ENCODE data around the gene POPDC3. TPM values are rescaled to one million over a fixed set of nuclear protein-coding genes. Genes with fewer than 3 reads are reported as not detected.

The POPDC3 gene
- total RNA-seq, 2 donors from 2014 or later: 0.24 TPM; not detected in 1

- Histone ChIP-seq H3K9ac (ENCODE audit: low read depth in 2 of 2, low read length in 2 of 2) (no peak overlapping the region), H3K27ac (no peak overlapping the region), H3K27me3 (no peaks in the 10 kb centered on the region), H3K4me1 (no peaks in the 10 kb centered on the region), H3K4me3 (no peak overlapping the region), H3K36me3 (no peaks in the 10 kb centered on the region), H3K9me3 (no peaks in the 10 kb centered on the region)
- DNase-seq: no peak
- intact Hi-C loops (cut with DNase I): no loop called here
- TF ChIP-seq, protein P1, sequence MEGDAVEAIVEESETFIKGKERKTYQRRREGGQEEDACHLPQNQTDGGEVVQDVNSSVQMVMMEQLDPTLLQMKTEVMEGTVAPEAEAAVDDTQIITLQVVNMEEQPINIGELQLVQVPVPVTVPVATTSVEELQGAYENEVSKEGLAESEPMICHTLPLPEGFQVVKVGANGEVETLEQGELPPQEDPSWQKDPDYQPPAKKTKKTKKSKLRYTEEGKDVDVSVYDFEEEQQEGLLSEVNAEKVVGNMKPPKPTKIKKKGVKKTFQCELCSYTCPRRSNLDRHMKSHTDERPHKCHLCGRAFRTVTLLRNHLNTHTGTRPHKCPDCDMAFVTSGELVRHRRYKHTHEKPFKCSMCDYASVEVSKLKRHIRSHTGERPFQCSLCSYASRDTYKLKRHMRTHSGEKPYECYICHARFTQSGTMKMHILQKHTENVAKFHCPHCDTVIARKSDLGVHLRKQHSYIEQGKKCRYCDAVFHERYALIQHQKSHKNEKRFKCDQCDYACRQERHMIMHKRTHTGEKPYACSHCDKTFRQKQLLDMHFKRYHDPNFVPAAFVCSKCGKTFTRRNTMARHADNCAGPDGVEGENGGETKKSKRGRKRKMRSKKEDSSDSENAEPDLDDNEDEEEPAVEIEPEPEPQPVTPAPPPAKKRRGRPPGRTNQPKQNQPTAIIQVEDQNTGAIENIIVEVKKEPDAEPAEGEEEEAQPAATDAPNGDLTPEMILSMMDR (IDR thresholded peaks at IDR 0.05): no peak
These were observed 14.8 kb upstream of the POPDC3 start for GRCh38 chr6:105194591-105194990.

DNA sequence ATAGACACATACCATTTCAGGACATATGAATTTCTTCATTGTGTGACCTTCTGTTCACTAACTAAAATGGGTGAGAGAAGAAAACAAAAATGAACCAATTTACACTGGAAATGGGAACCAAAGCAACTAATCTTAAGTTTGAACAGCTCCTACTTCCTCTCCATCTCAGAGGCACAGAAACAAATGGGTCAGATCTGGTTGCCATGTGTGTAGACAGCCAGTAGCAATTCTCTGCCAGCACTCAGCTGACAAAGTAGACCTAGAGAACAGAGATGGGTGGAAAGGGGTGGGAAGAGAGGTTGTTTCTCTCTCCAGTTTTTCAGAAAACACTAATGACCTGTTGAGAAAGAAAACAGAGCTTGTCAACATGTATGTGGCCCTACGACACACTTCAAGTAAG lies 14.3 kb upstream of the POPDC3 start:
- no peak overlapping the region for H3K9ac ChIP-seq (ENCODE audit: low read depth in 2 of 2, low read length in 2 of 2)
- no peaks in the 10 kb centered on the region for H3K9me3 ChIP-seq
- intact Hi-C loops (cut with DNase I): no loop called here
- H3K27me3 ChIP-seq: no peaks in the 10 kb centered on the region
- no peak overlapping the region for H3K4me3 ChIP-seq
- H3K4me1 ChIP-seq: no peaks in the 10 kb centered on the region
- no peak for DNase-seq
- no peaks in the 10 kb centered on the region for H3K36me3 ChIP-seq
- TF ChIP-seq, protein P1 (IDR thresholded peaks at IDR 0.05): no peak
- no peak overlapping the region for H3K27ac ChIP-seq

DNA sequence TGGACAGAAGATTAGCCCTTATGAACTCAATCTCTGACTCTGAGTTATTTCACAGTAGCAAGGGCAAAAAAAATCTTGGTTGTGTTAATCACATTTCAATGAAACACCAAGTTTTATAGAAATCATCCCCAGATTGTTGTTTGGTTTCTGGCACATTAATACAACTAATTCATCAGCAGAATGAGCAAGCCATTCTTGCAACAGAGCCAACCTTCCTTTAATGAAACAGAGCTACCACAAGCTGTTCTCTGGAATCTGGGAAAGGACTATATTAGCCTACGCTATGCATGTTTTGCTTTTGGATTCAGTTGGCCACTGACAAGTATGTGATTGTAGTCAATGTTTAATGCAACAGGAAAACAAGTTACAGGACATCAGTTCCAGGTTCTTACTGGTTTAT lies 13.8 kb upstream of the POPDC3 start:
- Histone ChIP-seq H3K27ac (no peak overlapping the region), H3K9ac (ENCODE audit: low read depth in 2 of 2, low read length in 2 of 2) (no peak overlapping the region), H3K36me3 (no peaks in the 10 kb centered on the region)

GRCh38 chr6:105192707-105193465 lies 13.1 kb upstream of the POPDC3 start:
- H3K9ac ChIP-seq (ENCODE audit: low read depth in 2 of 2, low read length in 2 of 2): no peak overlapping the region

More for the DNA sequence above, 13.8 kb upstream of the POPDC3 start:
- H3K27me3 ChIP-seq: no peaks in the 10 kb centered on the region
- intact Hi-C loops (cut with DNase I): no loop called here
- H3K4me3 ChIP-seq: no peak overlapping the region
- no peaks in the 10 kb centered on the region for H3K9me3 ChIP-seq
- no peaks in the 10 kb centered on the region for H3K4me1 ChIP-seq
- TF ChIP-seq, protein P1 (IDR thresholded peaks at IDR 0.05): no peak
- no peak for DNase-seq

GRCh38 chr6:105191351-105191750 lies 11.5 kb upstream of the POPDC3 start:
- Histone ChIP-seq H3K27me3 (no peaks in the 10 kb centered on the region), H3K27ac (no peak overlapping the region), H3K36me3 (no peaks in the 10 kb centered on the region), H3K9me3 (no peaks in the 10 kb centered on the region), H3K9ac (ENCODE audit: low read depth in 2 of 2, low read length in 2 of 2) (no peak overlapping the region), H3K4me3 (no peak overlapping the region), H3K4me1 (no peaks in the 10 kb centered on the region)
- TF ChIP-seq, protein P1 (IDR thresholded peaks at IDR 0.05): no peak
- no peak for DNase-seq
- intact Hi-C loops (cut with DNase I): no loop called here

More at GRCh38 chr6:105192707-105193465, 13.1 kb upstream of the POPDC3 start:
- no peaks in the 10 kb centered on the region for H3K36me3 ChIP-seq
- DNase-seq: no peak
- intact Hi-C loops (cut with DNase I): no loop called here
- H3K4me3 ChIP-seq: no peak overlapping the region
- H3K27ac ChIP-seq: no peak overlapping the region
- no peaks in the 10 kb centered on the region for H3K4me1 ChIP-seq
- H3K27me3 ChIP-seq: no peaks in the 10 kb centered on the region
- TF ChIP-seq, protein P1 (IDR thresholded peaks at IDR 0.05): no peak
- H3K9me3 ChIP-seq: no peaks in the 10 kb centered on the region

All from colonic mucosa (tissue), 4 donors.